Tibial artery (tissue), 4 donors: ENCODE measurements around the gene EFHC1.
"Not testable (repeated sequence)": the region's sequence is repeated elsewhere in the genome, so short reads cannot be mapped to it uniquely, and the experiment has no call there.

ENCODE experiments used
- DNase-seq, 2 donors: peaks; one replicate each; pipeline ENCODE4 v3.0.0-alpha.2; 2019
- H3K27ac ChIP-seq, 2 donors: fragments of 200-600 bp; sonication (generic) in 1 of 2; 1 replicate in 1 of 2; 2 replicates in 1 of 2; pipeline ENCODE4 v1.5.1; 2018 to 2019; ENCODE audit warnings: mild to moderate bottlenecking in 1 of 2
- H3K27me3 ChIP-seq, 2 donors: fragments of 200-600 bp; sonication (generic) in 1 of 2; one replicate each; pipeline versions ENCODE4 v1.5.1 to v1.6.0; 2016 to 2019
- H3K36me3 ChIP-seq, 3 donors: fragments of 200-600 bp; sonication (generic) in 2 of 3; one replicate each; pipeline ENCODE4 v1.5.1; 2016 to 2019; ENCODE audit warnings: mild to moderate bottlenecking in 2 of 3
- H3K4me1 ChIP-seq, 4 donors: fragments of 200-600 bp; sonication (generic) in 2 of 4; 1 replicate in 3 of 4; 2 replicates in 1 of 4; pipeline ENCODE4 v1.5.1; 2016 to 2019
- H3K4me3 ChIP-seq, 2 donors: fragments of 200-600 bp; sonication (generic) in 1 of 2; 1 replicate in 1 of 2; 2 replicates in 1 of 2; pipeline ENCODE4 v1.5.1; 2018 to 2019; ENCODE audit warnings: mild to moderate bottlenecking in 2 of 2
- H3K9me3 ChIP-seq, 3 donors: fragments of 200-600 bp; sonication (generic) in 1 of 3; one replicate each; pipeline ENCODE4 v1.5.1; 2016 to 2019
- CTCF ChIP-seq, 2 experiments: fragments of 200-600 bp in 1 of 2; fragments of 450-650 bp in 1 of 2; IDR thresholded peaks; one replicate each; pipeline ENCODE4 v1.5.1; 2017 to 2019; ENCODE audit warnings: antibody characterized with exemption in 2 of 2, mild to moderate bottlenecking in 1 of 2, moderate library complexity in 1 of 2
- intact Hi-C: fragments of 100-400 bp; cut with DNase I; formaldehyde crosslinking; loops from one replicate; pipeline ENCODE4 v1.15.0; 2023; ENCODE audit warnings: low total_unique reads

EFHC1 gene

GRCh38 chr6:52385074-52385473 is 35.1 kb upstream of the EFHC1 start:
- no peak overlapping the region for H3K4me3 ChIP-seq
- TF ChIP-seq CTCF (IDR thresholded peaks at IDR 0.05): no peak
- intact Hi-C loops: no loop called here
- H3K36me3 ChIP-seq: no peaks in the 10 kb centered on the region
- no peaks in the 10 kb centered on the region for H3K27me3 ChIP-seq
- H3K9me3 ChIP-seq: no peaks in the 10 kb centered on the region
- peaks cover 0 to 4% (median 0%) of the 10 kb centered on the region in 4 donors for H3K4me1 ChIP-seq
- no peak overlapping the region for H3K27ac ChIP-seq
- no peak for DNase-seq

- H3K9me3 ChIP-seq, H3K4me3 ChIP-seq, DNase-seq, H3K27ac ChIP-seq, H3K4me1 ChIP-seq, H3K36me3 ChIP-seq, intact Hi-C loops, H3K27me3 ChIP-seq: not testable (repeated sequence)
Observed at GRCh38 chr6:52388119-52388518, 32.0 kb upstream of the EFHC1 start.

- no peaks in the 10 kb centered on the region for H3K27me3 ChIP-seq
- DNase-seq: no peak
- no peak overlapping the region for H3K27ac ChIP-seq
- H3K4me1 ChIP-seq: peaks cover 0 to 4% (median 0%) of the 10 kb centered on the region in 4 donors
- H3K36me3 ChIP-seq: no peaks in the 10 kb centered on the region
- H3K4me3 ChIP-seq: no peak overlapping the region
- TF ChIP-seq CTCF (IDR thresholded peaks at IDR 0.05): no peak
- intact Hi-C loops: no loop called here
- no peaks in the 10 kb centered on the region for H3K9me3 ChIP-seq
Observed at GRCh38 chr6:52388790-52389189, 31.4 kb upstream of the EFHC1 start.

GRCh38 chr6:52389264-52389625 is 30.9 kb upstream of the EFHC1 start:
- no peak overlapping the region for H3K27ac ChIP-seq
- H3K4me3 ChIP-seq: no peak overlapping the region
- H3K4me1 ChIP-seq: peaks cover 0 to 4% (median 0%) of the 10 kb centered on the region in 4 donors
- H3K27me3 ChIP-seq: no peaks in the 10 kb centered on the region
- no peaks in the 10 kb centered on the region for H3K9me3 ChIP-seq
- no peak for DNase-seq
- H3K36me3 ChIP-seq: no peaks in the 10 kb centered on the region
- intact Hi-C loops: no loop called here
- TF ChIP-seq CTCF (IDR thresholded peaks at IDR 0.05): no peak

GRCh38 chr6:52389626-52390360 is 30.3 kb upstream of the EFHC1 start:
- intact Hi-C loops: no loop called here
- no peaks in the 10 kb centered on the region for H3K9me3 ChIP-seq
- H3K4me1 ChIP-seq: peaks cover 0 to 4% (median 0%) of the 10 kb centered on the region in 4 donors
- H3K4me3 ChIP-seq: no peak overlapping the region
- no peak for DNase-seq
- TF ChIP-seq CTCF (IDR thresholded peaks at IDR 0.05): no peak
- no peaks in the 10 kb centered on the region for H3K27me3 ChIP-seq
- H3K36me3 ChIP-seq: no peaks in the 10 kb centered on the region
- no peak overlapping the region for H3K27ac ChIP-seq

- Histone ChIP-seq H3K9me3 (no peaks in the 10 kb centered on the region), H3K4me1 (peaks cover 0 to 4% (median 0%) of the 10 kb centered on the region in 4 donors), H3K27ac (no peak overlapping the region), H3K36me3 (no peaks in the 10 kb centered on the region), H3K27me3 (no peaks in the 10 kb centered on the region), H3K4me3 (no peak overlapping the region)
- intact Hi-C loops: no loop called here
- no peak for DNase-seq
- no peak for TF ChIP-seq CTCF (IDR thresholded peaks at IDR 0.05)
Observed at GRCh38 chr6:52390361-52390727, 29.8 kb upstream of the EFHC1 start.
